HEK293 (cell line): ENCODE measurements around the gene COL6A2.

ENCODE experiments used
- CTCF ChIA-PET: fragments of 350-600 bp; formaldehyde crosslinking; extraction: SDS; loops from one replicate; lab custom pipeline; 2021; ENCODE audit warnings: antibody characterized with exemption; lab: Yijun Ruan, JAX
- POLR2A ChIA-PET: fragments of 300-600 bp; formaldehyde crosslinking; extraction: SDS; loops from one replicate; lab custom pipeline; 2020; ENCODE audit warnings: antibody characterized with exemption, inconsistent platforms; lab: Yijun Ruan, JAX
- H3K27ac ChIP-seq: fragments of 200-500 bp; sonication (Bioruptor generic); 2 replicates; pipeline ENCODE4 v1.5.1; 2014; ENCODE audit warnings: low read depth, low read length, control low read depth, inconsistent platforms; ENCODE audit errors: extremely low read depth
- H3K36me3 ChIP-seq, 2 experiments: fragments of 200-500 bp in 1 of 2; sonication (Bioruptor generic) in 1 of 2; 1 replicate in 1 of 2; 2 replicates in 1 of 2; pipeline ENCODE4 v1.5.1; 2014 to 2017; ENCODE audit warnings: inconsistent platforms in 2 of 2, low read length in 2 of 2; ENCODE audit not compliant: control insufficient read depth in 2 of 2, insufficient read depth in 1 of 2
- H3K4me1 ChIP-seq: fragments of 200-500 bp; sonication (Bioruptor generic); 2 replicates; pipeline ENCODE4 v1.5.1; 2014; ENCODE audit warnings: mild to moderate bottlenecking, low read length, inconsistent platforms; ENCODE audit not compliant: control insufficient read depth, insufficient read depth
- H3K4me3 ChIP-seq: 2 replicates; pipeline ENCODE4 v1.5.1; 2011; ENCODE audit warnings: low read depth, mild to moderate bottlenecking, control low read depth, low read length, moderate library complexity
- H3K9me3 ChIP-seq: fragments of 200-500 bp; sonication (Bioruptor generic); 2 replicates; pipeline ENCODE4 v1.5.1; 2014; ENCODE audit warnings: low read depth, low read length, inconsistent platforms; ENCODE audit not compliant: control insufficient read depth, insufficient read depth
- FEZF1 ChIP-seq: fragments of 450-650 bp; formaldehyde crosslinking; IDR thresholded peaks from 2 replicates; pipeline ENCODE4 v1.5.1; 2016; ENCODE audit warnings: missing biosample characterization, missing genetic modification characterization
- GLI2 ChIP-seq: fragments of 450-650 bp; formaldehyde crosslinking; IDR thresholded peaks from 2 replicates; pipeline ENCODE4; 2017; ENCODE audit warnings: missing biosample characterization, missing genetic modification characterization, low read depth, borderline replicate concordance
- HOXC10 ChIP-seq: sonication (generic); formaldehyde crosslinking; IDR thresholded peaks from 2 replicates; pipeline ENCODE4 v1.8.1; 2023; ENCODE audit warnings: mild to moderate bottlenecking, missing genetic modification reagents
- ZNF174 ChIP-seq: fragments of 450-650 bp; formaldehyde crosslinking; IDR thresholded peaks from 2 replicates; pipeline ENCODE4 v1.5.0; 2017; ENCODE audit warnings: missing biosample characterization, mild to moderate bottlenecking, missing genetic modification characterization
- ZNF2 ChIP-seq: fragments of 450-650 bp; formaldehyde crosslinking; IDR thresholded peaks from 2 replicates; pipeline ENCODE4 v1.5.1; 2016; ENCODE audit warnings: missing biosample characterization, missing genetic modification characterization
- ZNF223 ChIP-seq: fragments of 450-650 bp; formaldehyde crosslinking; IDR thresholded peaks from 2 replicates; pipeline ENCODE4 v1.5.1; 2016; ENCODE audit warnings: missing biosample characterization, missing genetic modification characterization
- ZNF239 ChIP-seq: fragments of 450-650 bp; formaldehyde crosslinking; IDR thresholded peaks from 2 replicates; pipeline ENCODE4 v1.5.1; 2016; ENCODE audit warnings: missing biosample characterization, missing genetic modification characterization
- ZNF366 ChIP-seq: fragments of 450-650 bp; formaldehyde crosslinking; conservative IDR thresholded peaks from 2 replicates; pipeline ENCODE4 v1.5.1; 2016; ENCODE audit warnings: missing biosample characterization, missing genetic modification characterization
- ZNF394 ChIP-seq: fragments of 450-650 bp; formaldehyde crosslinking; IDR thresholded peaks from 2 replicates; pipeline ENCODE4 v1.5.1; 2016; ENCODE audit warnings: missing biosample characterization, missing genetic modification characterization, mild to moderate bottlenecking, moderate library complexity, borderline replicate concordance
- ZNF416 ChIP-seq: fragments of 450-650 bp; formaldehyde crosslinking; IDR thresholded peaks from 2 replicates; pipeline ENCODE4 v1.5.1; 2016; ENCODE audit warnings: missing biosample characterization, missing genetic modification characterization
- ZNF423 ChIP-seq: fragments of 450-650 bp; formaldehyde crosslinking; IDR thresholded peaks from 2 replicates; pipeline ENCODE4 v1.5.1; 2016; ENCODE audit warnings: missing biosample characterization, missing genetic modification characterization
- ZNF560 ChIP-seq: fragments of 450-650 bp; formaldehyde crosslinking; IDR thresholded peaks from 2 replicates; pipeline ENCODE4 v1.5.1; 2017; ENCODE audit warnings: missing biosample characterization, missing genetic modification characterization, borderline replicate concordance
- ZNF571 ChIP-seq: fragments of 450-650 bp; formaldehyde crosslinking; IDR thresholded peaks from 2 replicates; pipeline ENCODE4 v1.5.0; 2017; ENCODE audit warnings: missing biosample characterization, missing genetic modification characterization
- ZNF624 ChIP-seq: fragments of 450-650 bp; formaldehyde crosslinking; IDR thresholded peaks from 2 replicates; pipeline ENCODE4 v1.5.1; 2017; ENCODE audit warnings: missing biosample characterization, missing genetic modification characterization
- ZNF701 ChIP-seq: fragments of 450-650 bp; formaldehyde crosslinking; IDR thresholded peaks from 2 replicates; pipeline ENCODE4 v1.5.1; 2016; ENCODE audit warnings: missing biosample characterization, missing genetic modification characterization
- TF ChIP-seq, protein P1 (sequence below): fragments of 450-650 bp; formaldehyde crosslinking; IDR thresholded peaks from 2 replicates; pipeline ENCODE4 v1.5.1; 2017; ENCODE audit warnings: missing biosample characterization, missing genetic modification characterization
- TF ChIP-seq, protein P2 (sequence below): fragments of 450-650 bp; formaldehyde crosslinking; IDR thresholded peaks from 2 replicates; pipeline ENCODE4 v1.5.1; 2016; ENCODE audit warnings: missing biosample characterization, missing genetic modification characterization
- TF ChIP-seq, protein P3 (sequence below): fragments of 450-650 bp; formaldehyde crosslinking; IDR thresholded peaks from 2 replicates; pipeline ENCODE4 v1.5.1; 2017; ENCODE audit warnings: missing biosample characterization, missing genetic modification characterization
- TF ChIP-seq, protein P4 (sequence below): fragments of 450-650 bp; formaldehyde crosslinking; IDR thresholded peaks from 2 replicates; pipeline ENCODE4 v1.5.1; 2017; ENCODE audit warnings: missing biosample characterization, missing genetic modification characterization
- TF ChIP-seq, protein P5 (sequence below): fragments of 450-650 bp; formaldehyde crosslinking; IDR thresholded peaks from 2 replicates; pipeline ENCODE4 v1.5.1; 2016; ENCODE audit warnings: missing biosample characterization, missing genetic modification characterization

Gene COL6A2

DNA sequence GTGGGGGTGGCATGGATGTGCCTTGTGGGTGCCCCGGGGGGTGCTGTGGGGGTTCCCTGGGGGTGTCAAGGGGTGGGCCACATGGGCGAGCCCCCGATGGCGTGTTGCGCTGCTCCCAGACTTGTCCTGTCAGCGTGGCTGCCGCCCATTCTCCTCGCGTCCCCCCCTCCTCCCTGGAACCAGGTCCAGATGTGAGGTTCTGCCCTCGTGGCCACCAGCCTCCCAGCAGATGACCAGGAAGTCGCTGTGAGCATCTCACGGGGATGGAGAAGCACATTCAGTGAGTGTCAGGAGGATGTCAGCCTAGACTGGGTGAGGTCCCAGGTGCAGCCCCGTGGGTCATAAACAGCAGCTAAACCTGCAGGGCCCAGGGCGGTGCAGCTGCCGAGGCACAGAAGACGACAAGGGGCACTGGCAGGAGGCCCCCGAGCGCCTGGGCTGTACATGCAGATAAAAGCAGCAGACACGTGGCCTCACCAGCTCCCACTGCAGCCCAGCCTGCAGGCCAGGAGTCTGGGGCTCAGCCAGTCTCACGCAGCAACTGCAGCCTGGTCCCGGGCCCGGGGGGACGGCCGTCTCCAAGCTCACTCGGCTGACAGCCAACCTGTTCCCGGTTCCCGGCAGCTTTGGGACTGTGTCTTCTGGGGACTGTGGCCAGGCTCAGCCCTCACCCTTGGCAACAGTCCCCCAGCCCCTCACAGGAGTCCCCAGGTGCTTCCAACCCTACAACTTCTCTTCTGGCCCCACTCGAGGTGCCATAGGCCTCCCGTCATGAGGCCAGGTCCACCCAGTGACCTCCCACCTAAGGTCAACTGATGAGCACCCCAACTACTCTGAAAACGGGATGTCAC is 17.5 kb upstream of the COL6A2 start:
- no peak for TF ChIP-seq ZNF2 (tag by site-specific recombination)
- TF ChIP-seq, protein P1, sequence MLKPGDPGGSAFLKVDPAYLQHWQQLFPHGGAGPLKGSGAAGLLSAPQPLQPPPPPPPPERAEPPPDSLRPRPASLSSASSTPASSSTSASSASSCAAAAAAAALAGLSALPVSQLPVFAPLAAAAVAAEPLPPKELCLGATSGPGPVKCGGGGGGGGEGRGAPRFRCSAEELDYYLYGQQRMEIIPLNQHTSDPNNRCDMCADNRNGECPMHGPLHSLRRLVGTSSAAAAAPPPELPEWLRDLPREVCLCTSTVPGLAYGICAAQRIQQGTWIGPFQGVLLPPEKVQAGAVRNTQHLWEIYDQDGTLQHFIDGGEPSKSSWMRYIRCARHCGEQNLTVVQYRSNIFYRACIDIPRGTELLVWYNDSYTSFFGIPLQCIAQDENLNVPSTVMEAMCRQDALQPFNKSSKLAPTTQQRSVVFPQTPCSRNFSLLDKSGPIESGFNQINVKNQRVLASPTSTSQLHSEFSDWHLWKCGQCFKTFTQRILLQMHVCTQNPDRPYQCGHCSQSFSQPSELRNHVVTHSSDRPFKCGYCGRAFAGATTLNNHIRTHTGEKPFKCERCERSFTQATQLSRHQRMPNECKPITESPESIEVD (tag by site-specific recombination), result no peak
- TF ChIP-seq ZNF560 (tag by site-specific recombination), result no peak
- TF ChIP-seq ZNF239, result no peak
- TF ChIP-seq HOXC10 (CRISPR knock-in tag), result no peak
- TF ChIP-seq, protein P2, sequence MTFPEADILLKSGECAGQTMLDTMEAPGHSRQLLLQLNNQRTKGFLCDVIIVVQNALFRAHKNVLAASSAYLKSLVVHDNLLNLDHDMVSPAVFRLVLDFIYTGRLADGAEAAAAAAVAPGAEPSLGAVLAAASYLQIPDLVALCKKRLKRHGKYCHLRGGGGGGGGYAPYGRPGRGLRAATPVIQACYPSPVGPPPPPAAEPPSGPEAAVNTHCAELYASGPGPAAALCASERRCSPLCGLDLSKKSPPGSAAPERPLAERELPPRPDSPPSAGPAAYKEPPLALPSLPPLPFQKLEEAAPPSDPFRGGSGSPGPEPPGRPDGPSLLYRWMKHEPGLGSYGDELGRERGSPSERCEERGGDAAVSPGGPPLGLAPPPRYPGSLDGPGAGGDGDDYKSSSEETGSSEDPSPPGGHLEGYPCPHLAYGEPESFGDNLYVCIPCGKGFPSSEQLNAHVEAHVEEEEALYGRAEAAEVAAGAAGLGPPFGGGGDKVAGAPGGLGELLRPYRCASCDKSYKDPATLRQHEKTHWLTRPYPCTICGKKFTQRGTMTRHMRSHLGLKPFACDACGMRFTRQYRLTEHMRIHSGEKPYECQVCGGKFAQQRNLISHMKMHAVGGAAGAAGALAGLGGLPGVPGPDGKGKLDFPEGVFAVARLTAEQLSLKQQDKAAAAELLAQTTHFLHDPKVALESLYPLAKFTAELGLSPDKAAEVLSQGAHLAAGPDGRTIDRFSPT (tag by site-specific recombination), result no peak
- TF ChIP-seq, protein P3, sequence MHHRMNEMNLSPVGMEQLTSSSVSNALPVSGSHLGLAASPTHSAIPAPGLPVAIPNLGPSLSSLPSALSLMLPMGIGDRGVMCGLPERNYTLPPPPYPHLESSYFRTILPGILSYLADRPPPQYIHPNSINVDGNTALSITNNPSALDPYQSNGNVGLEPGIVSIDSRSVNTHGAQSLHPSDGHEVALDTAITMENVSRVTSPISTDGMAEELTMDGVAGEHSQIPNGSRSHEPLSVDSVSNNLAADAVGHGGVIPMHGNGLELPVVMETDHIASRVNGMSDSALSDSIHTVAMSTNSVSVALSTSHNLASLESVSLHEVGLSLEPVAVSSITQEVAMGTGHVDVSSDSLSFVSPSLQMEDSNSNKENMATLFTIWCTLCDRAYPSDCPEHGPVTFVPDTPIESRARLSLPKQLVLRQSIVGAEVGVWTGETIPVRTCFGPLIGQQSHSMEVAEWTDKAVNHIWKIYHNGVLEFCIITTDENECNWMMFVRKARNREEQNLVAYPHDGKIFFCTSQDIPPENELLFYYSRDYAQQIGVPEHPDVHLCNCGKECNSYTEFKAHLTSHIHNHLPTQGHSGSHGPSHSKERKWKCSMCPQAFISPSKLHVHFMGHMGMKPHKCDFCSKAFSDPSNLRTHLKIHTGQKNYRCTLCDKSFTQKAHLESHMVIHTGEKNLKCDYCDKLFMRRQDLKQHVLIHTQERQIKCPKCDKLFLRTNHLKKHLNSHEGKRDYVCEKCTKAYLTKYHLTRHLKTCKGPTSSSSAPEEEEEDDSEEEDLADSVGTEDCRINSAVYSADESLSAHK (tag by site-specific recombination), result no peak
- TF ChIP-seq, protein P4, sequence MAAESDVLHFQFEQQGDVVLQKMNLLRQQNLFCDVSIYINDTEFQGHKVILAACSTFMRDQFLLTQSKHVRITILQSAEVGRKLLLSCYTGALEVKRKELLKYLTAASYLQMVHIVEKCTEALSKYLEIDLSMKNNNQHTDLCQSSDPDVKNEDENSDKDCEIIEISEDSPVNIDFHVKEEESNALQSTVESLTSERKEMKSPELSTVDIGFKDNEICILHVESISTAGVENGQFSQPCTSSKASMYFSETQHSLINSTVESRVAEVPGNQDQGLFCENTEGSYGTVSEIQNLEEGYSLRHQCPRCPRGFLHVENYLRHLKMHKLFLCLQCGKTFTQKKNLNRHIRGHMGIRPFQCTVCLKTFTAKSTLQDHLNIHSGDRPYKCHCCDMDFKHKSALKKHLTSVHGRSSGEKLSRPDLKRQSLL (tag by site-specific recombination), result no peak
- TF ChIP-seq ZNF624 (tag by site-specific recombination), result no peak
- TF ChIP-seq ZNF174 (tag by site-specific recombination), result no peak
- TF ChIP-seq, protein P5, sequence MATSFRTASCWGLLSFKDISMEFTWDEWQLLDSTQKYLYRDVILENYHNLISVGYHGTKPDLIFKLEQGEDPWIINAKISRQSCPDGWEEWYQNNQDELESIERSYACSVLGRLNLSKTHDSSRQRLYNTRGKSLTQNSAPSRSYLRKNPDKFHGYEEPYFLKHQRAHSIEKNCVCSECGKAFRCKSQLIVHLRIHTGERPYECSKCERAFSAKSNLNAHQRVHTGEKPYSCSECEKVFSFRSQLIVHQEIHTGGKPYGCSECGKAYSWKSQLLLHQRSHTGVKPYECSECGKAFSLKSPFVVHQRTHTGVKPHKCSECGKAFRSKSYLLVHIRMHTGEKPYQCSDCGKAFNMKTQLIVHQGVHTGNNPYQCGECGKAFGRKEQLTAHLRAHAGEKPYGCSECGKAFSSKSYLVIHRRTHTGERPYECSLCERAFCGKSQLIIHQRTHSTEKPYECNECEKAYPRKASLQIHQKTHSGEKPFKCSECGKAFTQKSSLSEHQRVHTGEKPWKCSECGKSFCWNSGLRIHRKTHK (tag by site-specific recombination), result no peak
- TF ChIP-seq FEZF1, result no peak
- no peak for TF ChIP-seq ZNF416 (tag by site-specific recombination)
- TF ChIP-seq ZNF366 (tag by site-specific recombination), result no peak
- no peak for TF ChIP-seq ZNF701
- TF ChIP-seq ZNF423 (tag by site-specific recombination), result no peak
- no peak for TF ChIP-seq ZNF571 (tag by site-specific recombination)
- TF ChIP-seq GLI2 (tag by site-specific recombination), result no peak
- TF ChIP-seq ZNF223 (tag by site-specific recombination), result no peak
- no peak for TF ChIP-seq ZNF394 (tag by site-specific recombination)
- no peak overlapping the region for H3K27ac ChIP-seq
- CTCF ChIA-PET, result no interaction called here
- H3K9me3 ChIP-seq, result no peaks in the 10 kb centered on the region
- no peaks in the 10 kb centered on the region for H3K36me3 ChIP-seq
- H3K4me3 ChIP-seq, result no peak overlapping the region
- POLR2A ChIA-PET, result no interaction called here
- no peaks in the 10 kb centered on the region for H3K4me1 ChIP-seq
